VCaP (cell line): ENCODE results near the gene CLEC10A.

Experiments
- H3K27ac ChIP-seq: fragments of 450-650 bp; 2 replicates; pipeline ENCODE4 v1.5.1; 2017
- TF ChIP-seq, protein P1 (sequence below): fragments of 450-650 bp; conservative IDR thresholded peaks from 2 replicates; pipeline ENCODE4 v1.5.1; 2017; ENCODE audit warnings: mild to moderate bottlenecking, moderate library complexity

The CLEC10A gene

DNA sequence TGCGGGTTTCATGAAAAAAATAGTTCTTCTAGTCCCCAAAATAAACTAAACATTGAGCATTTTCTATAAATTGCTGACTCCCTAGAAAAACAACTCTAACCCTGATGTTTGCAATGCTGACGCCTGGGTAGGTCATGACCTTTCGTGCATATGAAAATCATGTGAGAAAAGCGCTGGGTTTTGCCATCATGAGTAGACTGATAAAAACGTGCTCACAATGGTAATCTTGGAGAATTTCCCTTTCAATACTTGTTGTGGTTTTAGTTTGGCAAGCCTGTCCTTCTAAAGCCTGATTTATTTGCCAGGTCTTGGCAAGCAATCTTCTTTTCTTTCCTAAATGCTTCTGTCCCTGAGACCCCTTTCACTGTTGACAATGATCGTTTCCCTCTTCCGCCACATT lies 4.0 kb upstream of the CLEC10A start:
- no peak overlapping the region for H3K27ac ChIP-seq
- TF ChIP-seq, protein P1, sequence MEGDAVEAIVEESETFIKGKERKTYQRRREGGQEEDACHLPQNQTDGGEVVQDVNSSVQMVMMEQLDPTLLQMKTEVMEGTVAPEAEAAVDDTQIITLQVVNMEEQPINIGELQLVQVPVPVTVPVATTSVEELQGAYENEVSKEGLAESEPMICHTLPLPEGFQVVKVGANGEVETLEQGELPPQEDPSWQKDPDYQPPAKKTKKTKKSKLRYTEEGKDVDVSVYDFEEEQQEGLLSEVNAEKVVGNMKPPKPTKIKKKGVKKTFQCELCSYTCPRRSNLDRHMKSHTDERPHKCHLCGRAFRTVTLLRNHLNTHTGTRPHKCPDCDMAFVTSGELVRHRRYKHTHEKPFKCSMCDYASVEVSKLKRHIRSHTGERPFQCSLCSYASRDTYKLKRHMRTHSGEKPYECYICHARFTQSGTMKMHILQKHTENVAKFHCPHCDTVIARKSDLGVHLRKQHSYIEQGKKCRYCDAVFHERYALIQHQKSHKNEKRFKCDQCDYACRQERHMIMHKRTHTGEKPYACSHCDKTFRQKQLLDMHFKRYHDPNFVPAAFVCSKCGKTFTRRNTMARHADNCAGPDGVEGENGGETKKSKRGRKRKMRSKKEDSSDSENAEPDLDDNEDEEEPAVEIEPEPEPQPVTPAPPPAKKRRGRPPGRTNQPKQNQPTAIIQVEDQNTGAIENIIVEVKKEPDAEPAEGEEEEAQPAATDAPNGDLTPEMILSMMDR = no peak

DNA sequence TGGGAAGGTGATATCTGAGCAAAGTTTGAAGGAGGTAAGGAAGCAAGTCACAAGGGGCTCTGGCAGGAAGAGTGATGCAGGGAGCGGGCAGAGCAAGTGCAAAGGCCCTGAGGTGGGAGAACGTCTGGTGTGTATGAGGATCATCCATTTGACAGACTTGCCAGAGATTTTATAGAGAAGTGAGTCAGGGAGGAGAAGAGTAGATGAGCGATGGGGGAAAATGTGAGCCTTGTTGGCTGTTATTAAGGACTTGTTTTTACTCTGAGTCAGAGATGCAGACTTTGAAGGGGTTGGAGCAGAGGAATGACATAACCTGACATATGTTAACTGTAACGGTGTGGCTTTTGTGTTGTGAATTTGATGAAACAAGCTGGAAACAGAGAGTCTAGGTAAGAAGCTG lies 3.5 kb upstream of the CLEC10A start:
- no peak overlapping the region for H3K27ac ChIP-seq
- TF ChIP-seq, protein P1 = no peak

DNA sequence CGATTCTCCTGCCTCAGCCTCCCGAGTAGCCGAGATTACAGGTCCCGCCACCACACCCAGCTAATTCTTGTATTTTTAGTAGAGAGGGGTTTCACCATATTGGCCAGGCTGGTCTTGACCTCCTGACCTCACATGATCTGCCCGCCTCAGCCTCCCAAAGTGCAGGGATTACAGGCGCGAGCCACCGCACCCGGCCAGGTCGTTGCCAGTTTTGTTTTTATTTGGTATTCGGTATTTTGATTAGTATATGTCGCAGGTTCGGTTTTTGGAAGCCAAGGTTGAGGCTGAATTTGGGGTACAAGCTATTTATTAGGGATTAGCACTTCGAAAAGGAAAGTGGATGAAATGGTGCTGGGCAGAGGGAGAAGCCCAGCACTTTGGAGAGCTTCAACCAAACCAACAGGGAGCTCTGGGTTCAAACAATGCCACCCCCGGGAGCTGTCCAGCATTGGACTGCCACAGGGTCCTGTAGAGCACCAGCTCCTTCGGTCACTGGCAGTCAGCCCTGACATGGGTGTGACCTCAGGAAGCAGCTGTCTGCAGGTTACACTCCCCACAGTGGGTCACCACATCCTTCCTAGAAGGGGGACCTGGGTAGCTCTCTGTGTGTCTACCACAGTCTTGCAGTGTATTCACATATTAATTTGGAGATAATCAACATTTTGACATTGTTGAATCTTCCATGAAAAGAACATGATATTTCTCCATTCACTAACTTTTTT lies 1.5 kb upstream of the CLEC10A start:
- TF ChIP-seq, protein P1 = no peak
- no peak overlapping the region for H3K27ac ChIP-seq

DNA sequence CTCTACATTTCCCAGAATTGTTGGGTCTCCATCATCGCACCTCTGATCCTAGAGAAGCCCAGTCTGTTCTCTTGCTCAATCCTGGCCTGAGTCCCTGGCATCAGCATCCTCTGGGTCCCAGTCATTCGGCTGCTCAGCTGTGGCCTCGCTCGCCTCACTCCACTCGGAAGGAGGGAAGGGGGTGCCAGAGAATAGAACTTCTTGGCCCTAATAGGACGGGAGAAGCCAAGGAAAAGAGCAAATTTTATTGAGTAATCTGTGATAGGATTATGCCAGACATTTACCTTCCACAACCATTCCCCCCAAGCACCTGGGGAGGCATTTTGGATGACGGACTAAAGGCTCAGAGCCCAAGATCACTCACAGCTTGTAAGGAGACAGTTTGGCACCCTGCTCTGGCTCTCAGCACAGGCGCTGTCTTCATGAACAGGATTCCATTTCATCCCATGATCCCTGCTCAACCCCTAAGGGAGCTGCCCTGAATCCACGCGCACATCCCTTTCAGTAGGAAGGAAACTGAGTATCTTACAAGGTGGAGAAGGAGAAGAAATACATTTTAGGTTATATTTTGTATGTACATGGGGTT lies 498 bp upstream of the CLEC10A start:
- TF ChIP-seq, protein P1 = no peak
- H3K27ac ChIP-seq = no peak overlapping the region

DNA sequence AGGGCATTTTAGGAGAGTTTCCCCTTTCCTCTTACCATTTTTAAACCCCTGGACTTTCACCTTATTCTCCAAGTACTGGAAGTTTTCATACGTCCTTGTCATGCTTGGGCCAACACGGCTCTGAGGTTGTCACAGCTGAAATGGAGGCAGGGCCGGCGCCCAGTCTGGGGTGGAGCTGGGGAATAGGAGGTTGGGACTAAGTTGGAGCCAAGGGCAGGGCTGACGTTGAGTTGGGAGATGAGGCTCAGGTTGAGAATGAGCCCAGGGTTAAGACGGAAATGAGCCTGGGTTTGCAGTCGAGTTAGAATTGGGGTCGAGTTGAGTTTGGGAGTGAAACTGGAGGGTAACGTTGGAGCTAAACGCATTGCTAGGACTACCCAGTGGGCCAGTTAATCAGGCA lies 1.3 kb downstream of the CLEC10A start:
- TF ChIP-seq, protein P1 = no peak
- H3K27ac ChIP-seq = no peak overlapping the region

DNA sequence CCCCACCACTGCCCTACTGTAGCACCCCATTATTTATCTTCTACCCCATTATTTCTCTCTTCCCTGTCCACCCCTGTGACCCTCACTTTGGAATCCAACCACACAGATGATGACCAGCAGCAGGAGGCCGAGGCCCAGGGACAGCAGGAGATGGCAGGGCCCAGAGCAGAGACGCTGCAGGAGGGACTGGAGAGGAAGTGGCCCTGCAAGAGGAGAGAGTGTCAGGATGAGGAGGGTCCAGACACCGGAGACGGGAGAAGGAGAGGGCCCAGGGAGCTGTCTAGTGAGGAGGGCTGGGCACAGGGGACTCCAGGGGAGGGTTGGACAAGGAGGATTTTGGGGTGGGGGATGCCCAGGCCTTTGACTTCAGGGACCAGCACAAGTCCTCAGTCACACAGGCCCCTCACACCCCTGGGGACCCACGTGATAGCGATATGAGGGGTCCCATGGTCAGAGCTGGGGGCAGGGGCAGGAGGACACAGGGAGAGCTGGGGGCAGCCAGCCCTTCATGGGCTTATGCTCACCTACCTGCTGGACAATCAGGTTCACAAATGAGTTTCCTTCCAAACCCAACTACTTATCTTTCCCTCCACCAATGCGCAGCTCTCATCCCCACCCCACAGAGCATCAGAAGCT lies 2.0 kb downstream of the CLEC10A start:
- no peak overlapping the region for H3K27ac ChIP-seq
- TF ChIP-seq, protein P1 = no peak

DNA sequence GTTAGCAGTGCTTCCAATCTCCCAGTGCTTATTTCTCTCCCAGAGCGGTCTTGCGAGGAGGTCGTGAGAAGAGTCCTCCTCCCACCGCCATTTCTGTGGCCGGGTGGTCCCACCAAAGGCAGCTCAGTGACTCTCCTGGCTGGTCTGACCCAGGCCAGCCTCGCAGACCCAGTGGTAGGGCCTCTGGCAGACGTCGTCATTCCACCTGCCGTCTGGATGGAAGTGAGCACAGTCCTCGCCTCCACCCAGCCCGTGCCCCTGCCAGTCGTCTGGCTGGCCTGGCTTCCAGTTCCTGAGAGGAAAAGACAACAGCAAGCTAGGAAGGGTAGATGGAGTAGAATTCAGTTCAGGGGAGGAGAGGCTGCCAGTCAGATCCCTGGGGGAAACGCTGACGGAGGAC lies 5.1 kb downstream of the CLEC10A start:
- no peak overlapping the region for H3K27ac ChIP-seq
- TF ChIP-seq, protein P1 = no peak
